HuH-7.5 (cell line): Measurements from ENCODE around the gene TOMM20.
A peak's percentile ranks its signal among the peaks of the same experiment; 100 is the strongest.
"Not testable (repeated sequence)": the region's sequence is repeated elsewhere in the genome, so short reads cannot be mapped to it uniquely, and the experiment has no call there.

Source experiments
- DNase-seq: peaks from one replicate; pipeline ENCODE4 v3.0.0; 2011; ENCODE audit warnings: low spot score

Gene TOMM20

GRCh38 chr1:235128456-235129328 lies at the start of gene TOMM20:
TOMM20 (minus strand) TSS chr1:235128837; CDS start chr1:235128715, 122 bp downstream.
- DNase-seq, result peak; percentile 94

GRCh38 chr1:235176486-235176885 lies 47.8 kb upstream of the TOMM20 start:
- no peak for DNase-seq

- no peak for DNase-seq
Measured at GRCh38 chr1:235169986-235170385, 41.3 kb upstream of the TOMM20 start.

- no peak for DNase-seq
Measured at GRCh38 chr1:235168375-235168774, 39.7 kb upstream of the TOMM20 start.

GRCh38 chr1:235161685-235162327 lies 33.2 kb upstream of the TOMM20 start:
- DNase-seq, result no peak

GRCh38 chr1:235160957-235161684 lies 32.5 kb upstream of the TOMM20 start, which contains the start of gene RBM34:
RBM34 (minus strand) TSS chr1:235161250; CDS start chr1:235161226, 24 bp downstream.
- DNase-seq, result peak; percentile 90

GRCh38 chr1:235160383-235160956 lies 31.8 kb upstream of the TOMM20 start:
- peak; percentile 20 for DNase-seq

- DNase-seq, result not testable (repeated sequence)
Measured at GRCh38 chr1:235159930-235160329, 31.3 kb upstream of the TOMM20 start.

GRCh38 chr1:235159284-235159683 lies 30.6 kb upstream of the TOMM20 start:
- not testable (repeated sequence) for DNase-seq

GRCh38 chr1:235158680-235159079 lies 30.0 kb upstream of the TOMM20 start:
- DNase-seq, result no peak

- DNase-seq, result no peak
Measured at GRCh38 chr1:235157150-235157549, 28.5 kb upstream of the TOMM20 start.

- DNase-seq, result no peak
Measured at GRCh38 chr1:235156740-235157139, 28.1 kb upstream of the TOMM20 start.

- DNase-seq, result no peak
Measured at GRCh38 chr1:235156265-235156664, 27.6 kb upstream of the TOMM20 start.

GRCh38 chr1:235152235-235152634 lies 23.6 kb upstream of the TOMM20 start:
- DNase-seq, result no peak

- DNase-seq, result no peak
Measured at GRCh38 chr1:235151033-235151432, 22.4 kb upstream of the TOMM20 start.

- no peak for DNase-seq
Measured at GRCh38 chr1:235149824-235150223, 21.2 kb upstream of the TOMM20 start.

- no peak for DNase-seq
Measured at GRCh38 chr1:235147269-235147668, 18.6 kb upstream of the TOMM20 start.

GRCh38 chr1:235145639-235146038 lies 17.0 kb upstream of the TOMM20 start:
- DNase-seq, result no peak

- DNase-seq, result no peak
Measured at GRCh38 chr1:235142991-235143390, 14.4 kb upstream of the TOMM20 start.

- no peak for DNase-seq
Measured at GRCh38 chr1:235139315-235139714, 10.7 kb upstream of the TOMM20 start.

- DNase-seq, result no peak
Measured at GRCh38 chr1:235138821-235139220, 10.2 kb upstream of the TOMM20 start.

GRCh38 chr1:235136111-235136510 lies 7.5 kb upstream of the TOMM20 start:
- no peak for DNase-seq
